HEK293T (cell line): ENCODE measurements around the gene COL23A1.

Experiments
- BHLHE40 ChIP-seq: fragments of 450-650 bp; IDR thresholded peaks from 2 replicates; pipeline ENCODE4 v1.6.1; 2016; ENCODE audit warnings: mild to moderate bottlenecking, moderate library complexity, borderline replicate concordance
- ELF4 ChIP-seq: fragments of 450-650 bp; IDR thresholded peaks from 2 replicates; pipeline ENCODE4 v1.6.1; 2017; ENCODE audit warnings: antibody characterized with exemption
- FOXA1 ChIP-seq: fragments of 450-650 bp; IDR thresholded peaks from 2 replicates; pipeline ENCODE4 v1.6.1; 2016; ENCODE audit warnings: mild to moderate bottlenecking
- FOXK2 ChIP-seq: fragments of 450-650 bp; IDR thresholded peaks from 2 replicates; pipeline ENCODE4 v1.6.1; 2016; ENCODE audit warnings: mild to moderate bottlenecking
- FOXM1 ChIP-seq: fragments of 450-650 bp; IDR thresholded peaks from 2 replicates; pipeline ENCODE4 v1.6.1; 2017; ENCODE audit warnings: mild to moderate bottlenecking, borderline replicate concordance
- HDGF ChIP-seq: fragments of 450-650 bp; IDR thresholded peaks from 2 replicates; pipeline ENCODE4 v1.6.1; 2017; ENCODE audit warnings: antibody characterized with exemption, borderline replicate concordance
- LEF1 ChIP-seq: fragments of 450-650 bp; IDR thresholded peaks from 2 replicates; pipeline ENCODE4 v1.6.1; 2017; ENCODE audit warnings: mild to moderate bottlenecking, borderline replicate concordance
- NFRKB ChIP-seq: fragments of 450-650 bp; IDR thresholded peaks from 2 replicates; pipeline ENCODE4 v1.6.1; 2016; ENCODE audit warnings: mild to moderate bottlenecking, moderate library complexity
- SP1 ChIP-seq: fragments of 450-650 bp; IDR thresholded peaks from 2 replicates; pipeline ENCODE4 v1.6.1; 2017
- SUZ12 ChIP-seq: fragments of 450-650 bp; IDR thresholded peaks from 2 replicates; pipeline ENCODE4 v1.6.1; 2016; ENCODE audit warnings: mild to moderate bottlenecking
- TARDBP ChIP-seq: fragments of 450-650 bp; IDR thresholded peaks from 2 replicates; pipeline ENCODE4 v1.6.1; 2016
- ZNF384 ChIP-seq: fragments of 450-650 bp; IDR thresholded peaks from 2 replicates; pipeline ENCODE4 v1.6.1; 2016

- TF ChIP-seq BHLHE40 (no peak), TARDBP (no peak), SP1 (no peak), LEF1 (no peak), FOXA1 (no peak), FOXK2 (no peak), NFRKB (no peak), HDGF (no peak), ELF4 (no peak), ZNF384 (no peak), SUZ12 (no peak), FOXM1 (no peak)
Observed at GRCh38 chr5:178214160-178214803, 375.9 kb downstream of the COL23A1 start.
